Ascending aorta (tissue), 2 donors: ENCODE results near the gene KIRREL3. TPM values are rescaled to one million over a fixed set of nuclear protein-coding genes. Genes with fewer than 3 reads are reported as not detected.

Experiments
- DNase-seq, 2 donors: peaks; one replicate each; pipeline ENCODE4 v3.0.0-alpha.2; 2019; ENCODE audit warnings: low spot score in 2 of 2
- H3K27ac ChIP-seq, 2 donors: fragments of 200-600 bp; sonication (generic); one replicate each; pipeline ENCODE4 v1.5.1; 2016 to 2017; ENCODE audit warnings: mild to moderate bottlenecking in 1 of 2
- H3K27me3 ChIP-seq: fragments of 200-600 bp; sonication (generic); one replicate; pipeline ENCODE4 v1.5.1; 2017
- H3K36me3 ChIP-seq, 2 donors: fragments of 200-600 bp; sonication (generic); one replicate each; pipeline ENCODE4 v1.5.1; 2016
- H3K4me1 ChIP-seq, 2 donors: fragments of 200-600 bp; sonication (generic); one replicate each; pipeline ENCODE4 v1.5.1; 2016 to 2017; ENCODE audit warnings: mild to moderate bottlenecking in 1 of 2
- H3K4me3 ChIP-seq, 2 donors: fragments of 200-600 bp; sonication (generic); one replicate each; pipeline ENCODE4 v1.5.1; 2016 to 2017; ENCODE audit warnings: mild to moderate bottlenecking in 1 of 2
- H3K9me3 ChIP-seq, 2 donors: fragments of 200-600 bp; sonication (generic); one replicate each; pipeline ENCODE4 v1.5.1; 2016
- intact Hi-C: fragments of 100-400 bp; cut with DNase I; formaldehyde crosslinking; loops from one replicate; pipeline ENCODE4 v1.15.1; 2023
- total RNA-seq: library from RNA; depleted of rRNA; stranded (reverse); fragments of >200 nt; gene quantifications from one replicate; pipeline ENCODE4 v1.1.0, GENCODE V29; 2016
- TF ChIP-seq, protein P1 (sequence below), 3 experiments: fragments of 200-600 bp in 2 of 3; fragments of 450-650 bp in 1 of 3; sonication (generic) in 2 of 3; IDR thresholded peaks; one replicate each; pipeline ENCODE4 v1.5.1; 2016 to 2019; ENCODE audit warnings: antibody characterized with exemption in 3 of 3, mild to moderate bottlenecking in 1 of 3, moderate library complexity in 1 of 3

KIRREL3 gene
- total RNA-seq, 1 donor from 2014 or later = not detected

DNA sequence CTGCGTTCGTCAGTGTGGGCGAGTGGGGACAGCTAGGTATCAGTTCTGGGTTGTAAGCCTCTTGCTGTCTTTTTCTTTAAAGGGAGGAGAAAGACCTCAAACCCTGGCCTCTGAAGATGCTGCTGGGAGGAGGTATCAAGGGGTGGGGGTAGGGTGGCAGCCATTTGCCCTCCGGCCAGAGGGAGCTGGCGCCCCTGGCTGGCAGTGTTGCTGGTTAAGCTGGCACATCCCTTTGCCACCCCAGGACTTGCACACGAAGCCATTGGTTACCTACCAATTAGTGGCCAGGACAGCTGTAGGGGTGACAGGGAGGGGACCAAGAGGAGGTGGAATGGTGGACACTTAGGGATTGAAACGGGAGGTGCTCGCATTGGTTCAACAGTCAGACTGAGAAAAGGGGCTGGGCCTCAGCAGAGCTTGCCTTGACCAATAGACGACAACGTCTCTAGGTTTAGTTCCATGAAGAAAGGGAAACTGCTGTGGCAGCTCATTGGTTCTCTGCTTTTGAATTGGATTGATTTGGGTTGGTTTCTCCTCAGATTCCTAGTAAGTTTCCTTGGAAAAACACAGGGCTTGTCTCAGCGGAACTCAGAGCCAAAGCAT lies 567.2 kb downstream of the KIRREL3 start:
- Histone ChIP-seq H3K27me3 (no peaks in the 10 kb centered on the region), H3K4me1 (peaks cover 0 to 8% of the 10 kb centered on the region in 2 donors), H3K36me3 (no peaks in the 10 kb centered on the region), H3K9me3 (no peaks in the 10 kb centered on the region), H3K27ac (no peak overlapping the region), H3K4me3 (no peak overlapping the region)
- intact Hi-C loops = no loop called here
- TF ChIP-seq, protein P1, sequence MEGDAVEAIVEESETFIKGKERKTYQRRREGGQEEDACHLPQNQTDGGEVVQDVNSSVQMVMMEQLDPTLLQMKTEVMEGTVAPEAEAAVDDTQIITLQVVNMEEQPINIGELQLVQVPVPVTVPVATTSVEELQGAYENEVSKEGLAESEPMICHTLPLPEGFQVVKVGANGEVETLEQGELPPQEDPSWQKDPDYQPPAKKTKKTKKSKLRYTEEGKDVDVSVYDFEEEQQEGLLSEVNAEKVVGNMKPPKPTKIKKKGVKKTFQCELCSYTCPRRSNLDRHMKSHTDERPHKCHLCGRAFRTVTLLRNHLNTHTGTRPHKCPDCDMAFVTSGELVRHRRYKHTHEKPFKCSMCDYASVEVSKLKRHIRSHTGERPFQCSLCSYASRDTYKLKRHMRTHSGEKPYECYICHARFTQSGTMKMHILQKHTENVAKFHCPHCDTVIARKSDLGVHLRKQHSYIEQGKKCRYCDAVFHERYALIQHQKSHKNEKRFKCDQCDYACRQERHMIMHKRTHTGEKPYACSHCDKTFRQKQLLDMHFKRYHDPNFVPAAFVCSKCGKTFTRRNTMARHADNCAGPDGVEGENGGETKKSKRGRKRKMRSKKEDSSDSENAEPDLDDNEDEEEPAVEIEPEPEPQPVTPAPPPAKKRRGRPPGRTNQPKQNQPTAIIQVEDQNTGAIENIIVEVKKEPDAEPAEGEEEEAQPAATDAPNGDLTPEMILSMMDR (IDR thresholded peaks at IDR 0.05) = no peak
- DNase-seq = no peak

DNA sequence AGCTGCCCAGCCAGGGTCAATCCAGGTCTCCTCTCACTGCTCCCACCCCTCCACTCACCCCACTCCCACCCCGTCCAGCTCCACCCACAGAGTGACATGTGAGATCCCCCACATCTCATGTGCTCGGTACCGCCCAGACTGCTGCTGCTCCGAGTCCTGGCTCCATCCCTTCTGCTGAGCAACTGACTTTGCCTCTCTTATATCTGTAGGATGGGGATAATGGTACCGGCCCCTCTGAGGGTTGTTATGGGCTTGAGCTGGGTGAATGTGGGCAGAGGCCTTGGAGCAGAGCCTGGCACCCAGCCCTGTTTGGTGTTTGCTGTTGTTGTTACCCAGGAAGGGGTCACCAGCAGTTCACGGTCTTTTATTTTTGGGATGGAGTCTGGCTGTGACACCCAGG lies 568.0 kb downstream of the KIRREL3 start:
- H3K36me3 ChIP-seq = no peaks in the 10 kb centered on the region

DNA sequence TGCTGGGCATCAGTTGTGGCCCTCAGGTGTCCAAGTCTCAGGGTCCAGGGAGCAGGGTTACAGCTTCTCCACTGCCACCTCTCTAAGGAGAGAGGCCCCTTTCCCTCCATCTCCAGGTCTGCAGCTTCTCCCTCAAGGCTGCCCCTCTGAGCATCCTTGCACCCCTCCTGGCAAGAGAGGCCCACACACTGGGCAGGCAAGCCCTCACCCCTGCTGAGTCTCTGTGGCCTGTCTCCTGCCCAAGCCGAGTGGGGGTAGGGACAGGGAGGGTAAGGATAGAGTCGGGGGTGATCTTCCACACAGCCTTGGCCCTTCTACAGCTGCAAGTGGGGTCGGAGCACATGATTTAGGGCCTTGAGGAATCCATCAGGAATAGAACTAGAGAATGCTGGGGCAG lies 568.5 kb downstream of the KIRREL3 start:
- Histone ChIP-seq H3K36me3 (no peaks in the 10 kb centered on the region), H3K4me3 (no peak overlapping the region), H3K27ac (peak overlapping the region; percentile 62 to 67), H3K27me3 (no peaks in the 10 kb centered on the region), H3K9me3 (no peaks in the 10 kb centered on the region), H3K4me1 (peaks cover 0 to 8% of the 10 kb centered on the region in 2 donors)
- DNase-seq = no peak
- TF ChIP-seq, protein P1 (IDR thresholded peaks at IDR 0.05) = no peak
- intact Hi-C loops = no loop called here

More for the DNA sequence above, 568.0 kb downstream of the KIRREL3 start:
- TF ChIP-seq, protein P1 (IDR thresholded peaks at IDR 0.05) = no peak
- Histone ChIP-seq H3K27ac (peak overlapping the region in 1 of 2 donors; percentile 62), H3K27me3 (no peaks in the 10 kb centered on the region), H3K4me3 (no peak overlapping the region), H3K9me3 (no peaks in the 10 kb centered on the region), H3K4me1 (peaks cover 0 to 8% of the 10 kb centered on the region in 2 donors)
- no peak for DNase-seq
- intact Hi-C loops = no loop called here

DNA sequence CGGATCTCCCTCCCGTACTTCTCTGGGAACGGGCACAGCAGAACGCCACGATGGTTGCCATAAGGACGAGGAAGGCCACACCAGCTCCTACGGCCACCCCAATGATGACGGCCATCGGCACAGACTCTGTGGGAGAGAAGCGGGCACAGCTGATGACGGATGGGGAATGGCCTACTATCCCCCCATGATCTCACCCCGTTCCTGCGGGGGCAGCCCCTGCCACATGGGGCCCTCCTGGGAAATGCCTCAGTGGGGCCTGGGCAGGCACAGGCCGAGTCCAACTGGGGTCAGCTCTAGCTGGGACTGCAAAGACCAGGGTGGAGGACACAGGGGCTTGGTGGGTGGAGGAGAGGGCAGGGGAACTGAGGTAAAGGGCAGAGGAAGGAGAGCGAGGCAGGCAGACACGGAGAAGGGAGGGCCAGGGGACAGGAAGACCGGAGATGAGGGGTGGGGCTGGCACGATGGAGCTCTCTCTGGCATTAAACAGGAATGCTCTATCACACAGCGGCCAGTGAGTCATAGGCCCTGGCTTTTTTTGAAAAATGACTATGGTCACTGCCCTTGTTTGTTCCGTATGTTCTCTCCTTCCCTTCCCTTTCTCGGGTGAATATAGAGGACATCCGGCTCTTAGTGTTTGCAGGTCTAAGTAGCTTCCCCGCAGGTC lies 569.0 kb downstream of the KIRREL3 start:
- peaks cover 0 to 8% of the 10 kb centered on the region in 2 donors for H3K4me1 ChIP-seq
- peak overlapping the region; percentile 62 to 67 for H3K27ac ChIP-seq
- H3K9me3 ChIP-seq = no peaks in the 10 kb centered on the region
- intact Hi-C loops = no loop called here
- no peaks in the 10 kb centered on the region for H3K36me3 ChIP-seq
- TF ChIP-seq, protein P1 (IDR thresholded peaks at IDR 0.05) = no peak
- H3K27me3 ChIP-seq = no peaks in the 10 kb centered on the region
- DNase-seq = peak in 1 of 2 donors; percentile 80
- H3K4me3 ChIP-seq = no peak overlapping the region

DNA sequence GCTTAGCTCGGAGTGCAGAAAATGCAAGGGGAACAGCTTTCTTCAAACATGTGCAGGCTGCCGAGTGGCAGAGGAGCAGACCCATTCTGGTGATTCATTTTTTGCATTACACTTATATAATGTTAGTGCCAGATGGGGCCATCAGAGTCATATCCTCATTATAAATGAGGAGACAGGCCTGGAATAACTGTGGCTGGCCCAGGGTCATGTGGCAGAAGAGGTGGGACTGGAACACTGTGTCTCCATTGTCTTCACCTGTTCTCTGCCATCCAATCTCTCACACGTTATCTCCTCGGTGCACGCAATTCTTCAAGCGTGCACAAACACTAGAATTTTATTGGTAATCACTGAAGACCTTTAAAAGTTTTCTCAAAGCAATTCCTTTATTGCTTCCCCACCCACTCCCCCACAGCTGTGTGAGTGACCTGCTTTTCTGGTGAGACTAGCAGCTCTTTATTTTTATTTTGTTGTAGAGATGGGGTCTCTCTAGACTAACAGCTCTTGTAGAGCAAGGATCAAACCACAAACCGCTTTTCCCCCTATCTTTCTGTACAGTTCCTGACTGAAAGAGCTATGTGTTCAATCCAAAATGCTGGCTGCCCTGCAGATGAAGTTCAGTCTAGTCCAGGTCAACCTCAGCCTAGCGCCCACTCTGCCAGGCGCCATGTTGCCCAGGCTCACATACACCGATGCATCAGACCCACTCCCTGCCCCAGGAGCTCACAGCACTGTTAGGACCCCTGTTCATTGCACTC lies 569.8 kb downstream of the KIRREL3 start:
- Histone ChIP-seq H3K9me3 (no peaks in the 10 kb centered on the region), H3K27ac (peak overlapping the region; percentile 43 to 62), H3K4me1 (peaks cover 0 to 8% of the 10 kb centered on the region in 2 donors), H3K4me3 (no peak overlapping the region), H3K27me3 (no peaks in the 10 kb centered on the region), H3K36me3 (no peaks in the 10 kb centered on the region)
- intact Hi-C loops = no loop called here
- no peak for DNase-seq
- TF ChIP-seq, protein P1 (IDR thresholded peaks at IDR 0.05) = no peak
